Stimulated activated CD4-positive, alpha-beta T cell treated with anti-CD3 and anti-CD28 coated beads, Interleukin-4, amount 100 ng/mL, for 24 hours (primary cell): ENCODE measurements around the gene RIPOR3.
"Not testable (repeated sequence)": the region's sequence is repeated elsewhere in the genome, so short reads cannot be mapped to it uniquely, and the experiment has no call there.

Experiments
- DNase-seq: peaks from one replicate; pipeline ENCODE4 v3.0.0-alpha.2; 2020

The RIPOR3 gene

GRCh38 chr20:50654904-50655303, 36.4 kb downstream of the RIPOR3 start:
- no peak for DNase-seq

GRCh38 chr20:50652702-50653294, 38.5 kb downstream of the RIPOR3 start:
- no peak for DNase-seq

GRCh38 chr20:50651676-50652075, 39.7 kb downstream of the RIPOR3 start:
- no peak for DNase-seq

GRCh38 chr20:50649590-50649989, 41.8 kb downstream of the RIPOR3 start:
- no peak for DNase-seq

- DNase-seq, result no peak
Measured at GRCh38 chr20:50648651-50649050, 42.7 kb downstream of the RIPOR3 start.

GRCh38 chr20:50646483-50646996, 44.8 kb downstream of the RIPOR3 start:
- DNase-seq, result no peak

- DNase-seq, result no peak
Measured at GRCh38 chr20:50645253-50646068, 45.9 kb downstream of the RIPOR3 start.

- DNase-seq, result no peak
Measured at GRCh38 chr20:50642288-50642803, 49.0 kb downstream of the RIPOR3 start.

- not testable (repeated sequence) for DNase-seq
Measured at GRCh38 chr20:50641625-50642287, 49.6 kb downstream of the RIPOR3 start.

GRCh38 chr20:50639971-50640711, 51.2 kb downstream of the RIPOR3 start:
- not testable (repeated sequence) for DNase-seq

GRCh38 chr20:50638015-50638847, 53.1 kb downstream of the RIPOR3 start:
- not testable (repeated sequence) for DNase-seq

- DNase-seq, result no peak
Measured at GRCh38 chr20:50636601-50637540, 54.5 kb downstream of the RIPOR3 start.

GRCh38 chr20:50635676-50636600, 55.4 kb downstream of the RIPOR3 start:
- peak; percentile 52 for DNase-seq

GRCh38 chr20:50635014-50635557, 56.3 kb downstream of the RIPOR3 start:
- DNase-seq, result no peak

- no peak for DNase-seq
Measured at GRCh38 chr20:50634191-50634590, 57.2 kb downstream of the RIPOR3 start.

- no peak for DNase-seq
Measured at GRCh38 chr20:50633361-50633760, 58.0 kb downstream of the RIPOR3 start.

- DNase-seq, result no peak
Measured at GRCh38 chr20:50632701-50633100, 58.6 kb downstream of the RIPOR3 start.

GRCh38 chr20:50632236-50632635, 59.1 kb downstream of the RIPOR3 start:
- no peak for DNase-seq
